GM12878 (cell line): ENCODE results near the gene OR2Z1. TPM values are rescaled to one million over a fixed set of nuclear protein-coding genes. Genes with fewer than 3 reads are reported as not detected.

Source experiments
- NFIC ChIP-seq: IDR thresholded peaks from 2 replicates; pipeline ENCODE4 v1.6.1; 2012; ENCODE audit warnings: low read depth, mild to moderate bottlenecking, inconsistent platforms, low read length, moderate library complexity
- NFXL1 ChIP-seq: fragments of 450-650 bp; IDR thresholded peaks from 2 replicates; pipeline ENCODE4 v1.6.1; 2017; ENCODE audit warnings: antibody characterized with exemption, mild to moderate bottlenecking, borderline replicate concordance
- SIX5 ChIP-seq: IDR thresholded peaks from 2 replicates; pipeline ENCODE4 v1.6.1; 2011; ENCODE audit warnings: mild to moderate bottlenecking, low read depth, low read length, moderate library complexity; ENCODE audit not compliant: severe bottlenecking
- TAF1 ChIP-seq: IDR thresholded peaks from 2 replicates; pipeline ENCODE4 v1.6.1; 2011; ENCODE audit warnings: mild to moderate bottlenecking, low read depth, low read length, borderline replicate concordance
- ZNF274 ChIP-seq: IDR thresholded peaks from one replicate; pipeline ENCODE4 v1.8.0; 2011; ENCODE audit not compliant: insufficient read length, insufficient read depth
- ZNF622 ChIP-seq: fragments of 450-650 bp; IDR thresholded peaks from 2 replicates; pipeline ENCODE4 v1.6.1; 2017; ENCODE audit warnings: mild to moderate bottlenecking, inconsistent platforms
- polyA plus RNA-seq, 11 experiments: library from polyadenylated mRNA; depleted of rRNA in 4 of 11; unstranded in 6 of 11; stranded (reverse) in 5 of 11; fragments of >200 nt; fragmentation: Nextera tagmentation in 4 of 11; fragmentation: Illumina TruSeq in 1 of 11; extraction: Ambion mirVana in 4 of 11; extraction: Trizol in 1 of 11; gene quantifications; 1 replicate in 1 of 11; 2 replicates in 10 of 11; pipeline versions ENCODE4 v1.2.1 to v1.2.3, GENCODE V29; 2011 to 2016; ENCODE audit warnings: inconsistent platforms in 2 of 11, missing spikeins in 2 of 11, low read depth in 1 of 11
- total RNA-seq, 4 experiments: library from RNA; depleted of rRNA in 3 of 4; stranded (reverse); fragments of >200 nt in 3 of 4; fragmentation: Illumina TruSeq in 1 of 4; extraction: Trizol in 1 of 4; gene quantifications; 2 replicates each; pipeline versions ENCODE4 v1.2.1 to v1.2.3, GENCODE V29; 2013 to 2021
- TF ChIP-seq, protein P1 (sequence below): fragments of 450-650 bp; IDR thresholded peaks from 2 replicates; pipeline ENCODE4 v1.6.1; 2016; ENCODE audit warnings: mild to moderate bottlenecking, moderate library complexity, borderline replicate concordance
- TF ChIP-seq, protein P2 (sequence below): fragments of 450-650 bp; IDR thresholded peaks from 2 replicates; pipeline ENCODE4 v1.6.1; 2017; ENCODE audit warnings: mild to moderate bottlenecking, low read depth, inconsistent platforms; ENCODE audit not compliant: poor library complexity, severe bottlenecking
- TF ChIP-seq, protein P3 (sequence below): IDR thresholded peaks from 2 replicates; pipeline ENCODE4 v1.6.1; 2011; ENCODE audit warnings: borderline replicate concordance, low read depth, mild to moderate bottlenecking, moderate library complexity, low read length; ENCODE audit not compliant: insufficient read depth, poor library complexity, severe bottlenecking

Gene OR2Z1
- total and polyA plus RNA-seq, 10 of the 15 experiments (the other 5 are each of a cell fraction or from before 2014, with no cell fraction given): not detected

DNA sequence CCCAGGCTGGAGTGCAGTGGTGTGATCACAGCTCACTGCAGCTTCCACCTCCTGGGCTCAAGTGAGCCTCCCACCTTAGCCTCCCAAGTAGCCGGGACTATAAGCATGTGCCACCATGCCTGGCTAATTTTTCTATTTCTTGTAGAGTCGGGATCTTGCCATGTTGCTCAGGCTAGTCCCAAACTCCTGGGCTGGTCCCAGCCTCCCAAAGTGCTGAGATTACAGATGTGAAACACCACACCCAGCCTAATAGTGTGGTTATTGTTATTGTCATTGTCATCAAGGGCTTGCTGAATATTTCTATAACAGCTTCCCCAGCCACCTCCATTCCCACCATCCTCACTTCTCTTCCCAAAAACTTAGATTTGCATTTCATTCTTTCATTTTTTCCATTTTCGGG lies 2.8 kb downstream of the OR2Z1 start (continued):
- TF ChIP-seq, protein P1, sequence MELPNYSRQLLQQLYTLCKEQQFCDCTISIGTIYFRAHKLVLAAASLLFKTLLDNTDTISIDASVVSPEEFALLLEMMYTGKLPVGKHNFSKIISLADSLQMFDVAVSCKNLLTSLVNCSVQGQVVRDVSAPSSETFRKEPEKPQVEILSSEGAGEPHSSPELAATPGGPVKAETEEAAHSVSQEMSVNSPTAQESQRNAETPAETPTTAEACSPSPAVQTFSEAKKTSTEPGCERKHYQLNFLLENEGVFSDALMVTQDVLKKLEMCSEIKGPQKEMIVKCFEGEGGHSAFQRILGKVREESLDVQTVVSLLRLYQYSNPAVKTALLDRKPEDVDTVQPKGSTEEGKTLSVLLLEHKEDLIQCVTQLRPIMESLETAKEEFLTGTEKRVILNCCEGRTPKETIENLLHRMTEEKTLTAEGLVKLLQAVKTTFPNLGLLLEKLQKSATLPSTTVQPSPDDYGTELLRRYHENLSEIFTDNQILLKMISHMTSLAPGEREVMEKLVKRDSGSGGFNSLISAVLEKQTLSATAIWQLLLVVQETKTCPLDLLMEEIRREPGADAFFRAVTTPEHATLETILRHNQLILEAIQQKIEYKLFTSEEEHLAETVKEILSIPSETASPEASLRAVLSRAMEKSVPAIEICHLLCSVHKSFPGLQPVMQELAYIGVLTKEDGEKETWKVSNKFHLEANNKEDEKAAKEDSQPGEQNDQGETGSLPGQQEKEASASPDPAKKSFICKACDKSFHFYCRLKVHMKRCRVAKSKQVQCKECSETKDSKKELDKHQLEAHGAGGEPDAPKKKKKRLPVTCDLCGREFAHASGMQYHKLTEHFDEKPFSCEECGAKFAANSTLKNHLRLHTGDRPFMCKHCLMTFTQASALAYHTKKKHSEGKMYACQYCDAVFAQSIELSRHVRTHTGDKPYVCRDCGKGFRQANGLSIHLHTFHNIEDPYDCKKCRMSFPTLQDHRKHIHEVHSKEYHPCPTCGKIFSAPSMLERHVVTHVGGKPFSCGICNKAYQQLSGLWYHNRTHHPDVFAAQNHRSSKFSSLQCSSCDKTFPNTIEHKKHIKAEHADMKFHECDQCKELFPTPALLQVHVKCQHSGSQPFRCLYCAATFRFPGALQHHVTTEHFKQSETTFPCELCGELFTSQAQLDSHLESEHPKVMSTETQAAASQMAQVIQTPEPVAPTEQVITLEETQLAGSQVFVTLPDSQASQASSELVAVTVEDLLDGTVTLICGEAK: no peak
- TF ChIP-seq SIX5 (no peak), ZNF622 (no peak), TAF1 (no peak), ZNF274 (no peak), NFIC (no peak), NFXL1 (no peak)
- TF ChIP-seq, protein P2, sequence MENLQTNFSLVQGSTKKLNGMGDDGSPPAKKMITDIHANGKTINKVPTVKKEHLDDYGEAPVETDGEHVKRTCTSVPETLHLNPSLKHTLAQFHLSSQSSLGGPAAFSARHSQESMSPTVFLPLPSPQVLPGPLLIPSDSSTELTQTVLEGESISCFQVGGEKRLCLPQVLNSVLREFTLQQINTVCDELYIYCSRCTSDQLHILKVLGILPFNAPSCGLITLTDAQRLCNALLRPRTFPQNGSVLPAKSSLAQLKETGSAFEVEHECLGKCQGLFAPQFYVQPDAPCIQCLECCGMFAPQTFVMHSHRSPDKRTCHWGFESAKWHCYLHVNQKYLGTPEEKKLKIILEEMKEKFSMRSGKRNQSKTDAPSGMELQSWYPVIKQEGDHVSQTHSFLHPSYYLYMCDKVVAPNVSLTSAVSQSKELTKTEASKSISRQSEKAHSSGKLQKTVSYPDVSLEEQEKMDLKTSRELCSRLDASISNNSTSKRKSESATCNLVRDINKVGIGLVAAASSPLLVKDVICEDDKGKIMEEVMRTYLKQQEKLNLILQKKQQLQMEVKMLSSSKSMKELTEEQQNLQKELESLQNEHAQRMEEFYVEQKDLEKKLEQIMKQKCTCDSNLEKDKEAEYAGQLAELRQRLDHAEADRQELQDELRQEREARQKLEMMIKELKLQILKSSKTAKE: no peak
- TF ChIP-seq, protein P3, sequence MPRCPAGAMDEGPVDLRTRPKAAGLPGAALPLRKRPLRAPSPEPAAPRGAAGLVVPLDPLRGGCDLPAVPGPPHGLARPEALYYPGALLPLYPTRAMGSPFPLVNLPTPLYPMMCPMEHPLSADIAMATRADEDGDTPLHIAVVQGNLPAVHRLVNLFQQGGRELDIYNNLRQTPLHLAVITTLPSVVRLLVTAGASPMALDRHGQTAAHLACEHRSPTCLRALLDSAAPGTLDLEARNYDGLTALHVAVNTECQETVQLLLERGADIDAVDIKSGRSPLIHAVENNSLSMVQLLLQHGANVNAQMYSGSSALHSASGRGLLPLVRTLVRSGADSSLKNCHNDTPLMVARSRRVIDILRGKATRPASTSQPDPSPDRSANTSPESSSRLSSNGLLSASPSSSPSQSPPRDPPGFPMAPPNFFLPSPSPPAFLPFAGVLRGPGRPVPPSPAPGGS: no peak
- TF ChIP-seq, all 136 proteins: peak for 0
